Common myeloid progenitor, CD34-positive (primary cell): Measurements from ENCODE around the gene ARMC2.
A peak's percentile ranks its signal among the peaks of the same experiment; 100 is the strongest.
"Not testable (repeated sequence)": the region's sequence is repeated elsewhere in the genome, so short reads cannot be mapped to it uniquely, and the experiment has no call there.

Experiments used
- CTCF ChIA-PET: fragments of 350-600 bp; sonication (Branson Sonifier 250); formaldehyde crosslinking; loops from one replicate; lab custom pipeline; 2021; ENCODE audit warnings: antibody characterized with exemption; lab: Charles Lee
- POLR2A ChIA-PET: fragments of 350-600 bp; sonication (Branson Sonifier 250); formaldehyde crosslinking; loops from one replicate; lab custom pipeline; 2021; ENCODE audit warnings: antibody characterized with exemption; lab: Charles Lee
- DNase-seq, 3 donors: peaks; one replicate each; pipeline versions ENCODE4 v3.0.0 to v3.0.0-alpha.2; 2013
- H3K27ac ChIP-seq, 2 experiments: 1 replicate in 1 of 2; 2 replicates in 1 of 2; pipeline ENCODE4 v1.7.0; 2013; ENCODE audit warnings: inconsistent platforms in 2 of 2, low read length in 2 of 2, mild to moderate bottlenecking in 2 of 2, low read depth in 1 of 2, moderate library complexity in 1 of 2; ENCODE audit not compliant: severe bottlenecking in 2 of 2, insufficient read depth in 1 of 2, poor library complexity in 1 of 2
- H3K27me3 ChIP-seq, 5 experiments: replicated peaks in 2 of 5; 1 replicate in 3 of 5; 2 replicates in 2 of 5; pipeline versions ENCODE4 v1.6.1 to v1.7.0; 2013; ENCODE audit warnings: low read length in 4 of 5, mild to moderate bottlenecking in 2 of 5, moderate library complexity in 2 of 5, inconsistent platforms in 1 of 5; ENCODE audit not compliant: insufficient read depth in 5 of 5, control insufficient read depth in 4 of 5
- H3K36me3 ChIP-seq, 4 experiments: 1 replicate in 2 of 4; 2 replicates in 2 of 4; pipeline versions ENCODE4 v1.6.1 to v1.7.0; 2013; ENCODE audit warnings: low read length in 3 of 4, control low read depth in 1 of 4, mild to moderate bottlenecking in 1 of 4; ENCODE audit not compliant: control insufficient read depth in 4 of 4, insufficient read depth in 4 of 4
- H3K4me1 ChIP-seq, 4 experiments: 1 replicate in 3 of 4; 2 replicates in 1 of 4; pipeline versions ENCODE4 v1.6.1 to v1.7.1; 2013; ENCODE audit warnings: low read length in 3 of 4, mild to moderate bottlenecking in 3 of 4, control low read depth in 1 of 4, inconsistent platforms in 1 of 4, moderate library complexity in 1 of 4; ENCODE audit not compliant: control insufficient read depth in 4 of 4, insufficient read depth in 4 of 4; ENCODE audit errors: control extremely low read depth in 1 of 4
- H3K4me3 ChIP-seq, 7 experiments: 1 replicate in 4 of 7; 2 replicates in 3 of 7; pipeline versions ENCODE4 v1.5.1 to v1.7.0; 2013; ENCODE audit warnings: mild to moderate bottlenecking in 7 of 7, low read length in 6 of 7, moderate library complexity in 6 of 7, inconsistent platforms in 2 of 7, low read depth in 2 of 7, control low read depth in 1 of 7; ENCODE audit not compliant: insufficient read depth in 4 of 7, control insufficient read depth in 1 of 7; ENCODE audit errors: extremely low read depth in 1 of 7
- H3K9me3 ChIP-seq, 5 experiments: 1 replicate in 4 of 5; 2 replicates in 1 of 5; pipeline versions ENCODE4 v1.6.1 to v1.7.1; 2013; ENCODE audit warnings: low read length in 4 of 5, mild to moderate bottlenecking in 2 of 5, inconsistent platforms in 1 of 5, low read depth in 1 of 5, moderate library complexity in 1 of 5; ENCODE audit not compliant: control insufficient read depth in 4 of 5, insufficient read depth in 2 of 5; ENCODE audit errors: control extremely low read depth in 1 of 5
- WGBS: methylation state at CpG from one replicate; pipeline ENCODE4 v1.1.5; 2013; ENCODE audit not compliant: insufficient coverage; 5-methylcytosine and 5-hydroxymethylcytosine counted together

Gene ARMC2

DNA sequence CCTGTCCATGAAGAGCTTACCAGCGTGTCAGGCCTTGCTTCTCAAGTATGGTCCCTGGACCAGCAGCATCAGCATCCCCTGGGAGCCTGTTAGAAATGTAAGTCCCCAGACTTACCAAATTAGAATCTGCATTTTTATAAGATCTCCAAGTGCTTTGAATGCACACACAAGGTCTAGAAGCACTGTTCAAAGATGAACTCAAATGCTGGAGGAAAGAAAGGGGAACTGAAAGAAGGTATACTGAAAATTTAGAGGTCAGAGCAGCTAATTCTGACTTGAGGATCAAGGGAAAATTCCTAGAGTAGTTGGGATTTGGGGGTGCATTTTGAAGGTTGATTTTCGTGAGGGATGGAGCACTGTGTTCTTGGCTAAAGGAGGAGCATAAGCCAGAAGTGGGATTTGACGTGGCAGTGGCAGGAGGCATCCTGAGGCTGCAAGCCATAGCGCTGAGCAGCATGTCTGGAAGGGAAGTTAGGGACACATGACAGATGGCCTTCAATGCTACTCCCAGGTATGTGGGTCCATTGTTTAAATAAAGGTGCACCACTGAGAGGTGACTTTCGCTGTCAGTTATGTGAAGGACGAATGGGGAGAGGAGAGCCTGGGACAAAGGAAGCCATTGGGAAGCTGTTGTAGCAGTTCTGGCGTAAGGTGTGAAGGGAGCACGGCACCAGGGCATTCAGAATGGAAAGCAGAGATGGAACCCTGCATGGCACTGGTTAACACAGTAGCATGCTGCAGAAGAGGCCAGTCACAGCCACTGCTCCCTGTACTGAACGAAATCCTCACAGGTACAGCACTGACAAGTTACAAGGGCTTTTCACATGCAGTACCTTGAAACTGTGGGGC is 36.2 kb downstream of the ARMC2 start:
- Histone ChIP-seq H3K4me1 (no peaks in the 10 kb centered on the region), H3K27ac (no peak overlapping the region), H3K36me3 (peaks cover 0 to 14% (median 0%) of the 10 kb centered on the region in 4 experiments), H3K9me3 (peaks cover 0 to 5% (median 3%) of the 10 kb centered on the region in 5 experiments), H3K27me3 (no peaks in the 10 kb centered on the region), H3K4me3 (no peak overlapping the region)
- ChIA-PET POLR2A (no interaction called here), CTCF (interaction anchor here (1.0 kb wide), 1 partner anchor 9 kb away, joined by 3 read pairs; no protein-coding TSS in a partner anchor)
- DNase-seq: no peak
- WGBS: 96% methylated on average over 9 of the region's 9 CpGs

DNA sequence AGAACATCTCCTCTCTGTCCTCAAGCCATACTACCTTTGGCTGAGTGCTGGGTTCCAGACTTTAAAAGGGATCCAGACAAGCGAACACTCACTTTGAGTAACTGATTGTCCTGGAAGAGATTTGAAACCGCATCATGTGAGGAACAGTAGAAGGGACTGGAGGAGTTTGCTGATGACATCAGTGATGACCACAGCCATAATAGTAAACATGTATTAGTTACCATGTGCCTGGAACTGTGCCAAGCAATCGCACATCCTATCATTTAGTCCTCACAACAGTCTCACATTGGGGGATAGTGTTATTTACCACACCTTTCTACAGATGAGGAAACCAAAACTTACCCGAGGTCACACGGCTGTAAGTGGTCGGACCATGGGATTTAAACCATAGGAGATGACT is 39.8 kb downstream of the ARMC2 start:
- peaks cover 0 to 1% (median 0%) of the 10 kb centered on the region in 5 experiments for H3K9me3 ChIP-seq
- H3K27me3 ChIP-seq: no peaks in the 10 kb centered on the region
- H3K27ac ChIP-seq: no peak overlapping the region
- POLR2A ChIA-PET: interaction anchor here (0.5 kb wide), 2 partner anchors 276 to 346 kb away, joined by 3 to 4 read pairs; no protein-coding TSS in a partner anchor
- H3K36me3 ChIP-seq: no peaks in the 10 kb centered on the region
- 94% methylated on average over 3 of the region's 6 CpGs for WGBS
- DNase-seq: no peak
- peaks cover 0 to 2% (median 0%) of the 10 kb centered on the region in 4 experiments for H3K4me1 ChIP-seq
- CTCF ChIA-PET: no interaction called here
- H3K4me3 ChIP-seq: no peak overlapping the region

DNA sequence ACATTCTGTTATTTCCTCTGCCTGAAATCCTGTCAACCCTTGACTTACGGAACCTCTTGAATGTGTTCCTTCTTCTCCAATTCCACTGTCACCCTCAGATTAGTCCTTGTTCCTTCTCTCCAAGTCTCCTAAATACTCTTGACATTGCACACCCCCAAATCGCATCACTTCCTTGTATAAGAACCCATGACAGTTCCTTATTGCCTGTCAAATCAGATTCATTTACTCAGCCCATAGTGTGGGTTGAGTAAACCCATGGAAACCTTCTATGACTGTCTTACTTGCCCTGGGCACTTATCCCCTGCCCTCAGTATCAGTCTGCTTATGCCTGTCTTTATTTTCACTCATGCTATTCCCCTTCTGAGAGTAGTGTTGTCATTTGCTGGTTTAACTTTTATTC is 40.5 kb downstream of the ARMC2 start:
- H3K4me3 ChIP-seq: no peak overlapping the region
- 92% methylated on average over 2 of the region's 2 CpGs for WGBS
- no peak overlapping the region for H3K27ac ChIP-seq
- DNase-seq: no peak
- no peaks in the 10 kb centered on the region for H3K36me3 ChIP-seq
- H3K4me1 ChIP-seq: peaks cover 0 to 2% (median under 1%) of the 10 kb centered on the region in 4 experiments
- ChIA-PET CTCF (interaction anchor here (1.0 kb wide), 1 partner anchor 104 kb away, joined by 3 read pairs; no protein-coding TSS in a partner anchor), POLR2A (no interaction called here)
- no peaks in the 10 kb centered on the region for H3K27me3 ChIP-seq
- H3K9me3 ChIP-seq: no peaks in the 10 kb centered on the region

DNA sequence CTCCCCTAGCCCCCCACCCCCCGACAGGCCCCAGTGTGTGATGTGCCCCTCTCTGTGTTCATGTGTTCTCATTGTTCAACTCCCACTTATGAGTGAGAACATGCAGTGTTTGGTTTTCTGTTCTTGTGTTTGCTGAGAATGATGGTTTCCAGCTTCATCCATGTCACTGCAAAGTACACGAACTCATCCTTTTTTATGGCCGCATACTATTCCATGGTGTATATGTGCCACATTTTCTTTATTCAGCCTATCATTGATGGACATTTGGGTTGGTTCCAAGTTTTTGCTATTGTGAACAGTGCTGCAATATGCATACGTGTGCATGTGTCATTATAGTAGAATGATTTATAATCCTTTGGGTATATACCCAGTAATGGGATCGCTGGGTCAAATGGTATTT is 42.7 kb downstream of the ARMC2 start:
- not testable (repeated sequence) for DNase-seq
- POLR2A ChIA-PET: interaction anchor here (0.7 kb wide), 1 partner anchor 52 kb away, joined by 7 read pairs; no protein-coding TSS in a partner anchor
- CTCF ChIA-PET: interaction anchor here (0.7 to 1.5 kb wide), 4 partner anchors 9 to 97 kb away, joined by 3 to 8 read pairs (median 4); partner anchors contain the start of gene ARMC2

DNA sequence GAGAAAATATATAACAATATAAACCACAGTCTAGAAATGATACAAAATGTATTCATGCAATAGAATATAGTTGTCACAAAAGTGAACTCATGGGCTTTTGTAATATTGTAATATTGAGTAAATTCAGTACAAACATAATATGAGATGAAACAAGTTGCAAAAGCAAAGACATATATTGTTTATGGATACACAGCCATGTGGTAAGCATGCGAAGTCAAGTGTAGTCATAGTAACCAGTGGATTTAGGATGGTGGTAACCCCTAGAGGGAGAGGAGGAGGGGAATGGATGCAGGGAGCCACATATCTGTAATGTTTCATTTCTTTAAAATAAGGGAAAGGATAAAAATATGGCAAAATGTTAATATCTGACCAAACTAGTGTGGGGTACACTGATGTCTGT is 47.3 kb downstream of the ARMC2 start:
- H3K27ac ChIP-seq: peak overlapping the region; percentile 55 to 75
- H3K9me3 ChIP-seq: no peaks in the 10 kb centered on the region
- no peaks in the 10 kb centered on the region for H3K27me3 ChIP-seq
- no peaks in the 10 kb centered on the region for H3K36me3 ChIP-seq
- H3K4me1 ChIP-seq: peaks cover 6 to 51% (median 27%) of the 10 kb centered on the region in 4 experiments
- POLR2A ChIA-PET: no interaction called here
- H3K4me3 ChIP-seq: no peak overlapping the region
- WGBS: 100% methylated on average over 1 of the region's 1 CpG
- peak; percentile 19 to 70 (median 62) for DNase-seq
- CTCF ChIA-PET: interaction anchor here (1.7 to 2.6 kb wide), 2 partner anchors 19 to 354 kb away, joined by 7 to 9 read pairs; no protein-coding TSS in a partner anchor

More for the DNA sequence above, 42.7 kb downstream of the ARMC2 start:
- peaks cover 0 to 15% (median 8%) of the 10 kb centered on the region in 4 experiments for H3K4me1 ChIP-seq
- H3K27me3 ChIP-seq, H3K27ac ChIP-seq, H3K9me3 ChIP-seq, H3K36me3 ChIP-seq, H3K4me3 ChIP-seq: not testable (repeated sequence)
- WGBS: 100% methylated on average over 2 of the region's 5 CpGs

DNA sequence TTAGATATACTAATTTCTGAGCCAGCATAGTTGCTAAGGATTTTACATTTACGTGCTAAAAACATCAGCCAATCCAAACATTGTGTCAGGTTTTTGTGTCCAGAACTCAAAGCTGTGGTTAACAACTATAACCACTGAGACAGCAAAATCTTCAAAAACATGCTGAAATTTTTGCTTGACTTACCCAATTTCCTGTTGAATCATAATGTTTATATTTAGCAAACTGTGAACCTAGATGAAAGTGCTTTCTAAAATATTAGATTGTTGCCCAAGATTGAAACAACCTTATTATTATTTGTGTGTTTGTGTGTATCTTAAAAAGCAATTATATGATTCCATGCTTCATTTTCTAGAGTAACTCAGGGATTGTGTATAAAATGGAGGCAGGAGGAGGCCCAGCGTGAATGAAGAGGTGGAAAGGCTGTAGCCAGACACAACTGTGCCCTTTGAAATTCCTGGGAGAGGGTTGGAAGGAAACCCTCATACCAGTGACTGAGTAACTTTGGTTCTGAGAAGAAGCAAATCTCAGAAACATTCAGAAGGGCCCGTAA is 48.0 kb downstream of the ARMC2 start:
- peak overlapping the region; percentile 59 to 75 for H3K27ac ChIP-seq
- POLR2A ChIA-PET: no interaction called here
- no peaks in the 10 kb centered on the region for H3K27me3 ChIP-seq
- peak; percentile 40 to 90 (median 86) for DNase-seq
- 30% methylated on average over 2 of the region's 3 CpGs for WGBS
- CTCF ChIA-PET: interaction anchor here (2.6 kb wide), 1 partner anchor 19 kb away, joined by 7 read pairs; no protein-coding TSS in a partner anchor
- H3K4me1 ChIP-seq: peaks cover 6 to 53% (median 29%) of the 10 kb centered on the region in 4 experiments
- no peaks in the 10 kb centered on the region for H3K36me3 ChIP-seq
- H3K9me3 ChIP-seq: no peaks in the 10 kb centered on the region
- peak overlapping the region in 1 of 7 experiments; percentile 30 for H3K4me3 ChIP-seq
